Measurements from ENCODE around the gene SAP30BP. TPM values are rescaled to one million over a fixed set of nuclear protein-coding genes. Genes with fewer than 3 reads are reported as not detected.

SAP30BP gene
- total RNA-seq, 1 experiment from 2014 or later = 96.4 TPM

DNA sequence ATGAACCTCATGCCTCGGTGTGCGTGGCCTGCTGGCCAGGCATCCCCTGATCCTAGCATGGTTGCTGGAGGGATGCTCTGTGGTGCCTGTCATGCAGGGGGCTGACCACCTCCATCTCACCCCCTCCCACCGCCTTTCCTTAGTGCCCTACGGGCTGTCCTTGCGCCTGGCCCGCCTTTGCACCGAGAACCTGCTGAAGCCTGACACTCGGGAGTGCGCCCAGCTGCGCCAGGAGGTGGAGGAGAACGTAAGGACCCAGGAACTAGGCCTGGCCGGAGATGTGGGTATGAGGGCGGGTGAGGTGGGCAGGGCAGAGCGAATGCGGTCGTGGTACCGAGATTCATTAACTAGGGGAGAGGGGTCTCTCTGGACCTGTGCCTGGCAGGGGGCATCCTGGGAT is 73.1 kb downstream of the SAP30BP start:
- no TSS peak for BruUV-seq (replicated peaks)
- Mint-ChIP-seq H3K27me3 (ENCODE audit: unreplicated experiment) (no peaks in the 10 kb centered on the region), H3K9me3 (ENCODE audit: low read depth, unreplicated experiment) (no peaks in the 10 kb centered on the region), H3K27ac (ENCODE audit: unreplicated experiment) (no peak overlapping the region), H3K4me3 (ENCODE audit: low read depth, unreplicated experiment) (no peak overlapping the region), H3K4me1 (ENCODE audit: low read depth, unreplicated experiment) (no peaks in the 10 kb centered on the region), H3K36me3 (ENCODE audit: insufficient read depth, unreplicated experiment) (peaks cover 85% of the 10 kb centered on the region)
- CTCF ChIA-PET = interaction anchor here (0.7 kb wide), 1 partner anchor 19 kb away, joined by 3 read pairs; the partner anchor contains the start of gene ITGB4
- no peak for TF ChIP-seq CTCF (IDR thresholded peaks at IDR 0.05; ENCODE audit: unreplicated experiment)
- intact Hi-C loops (cut with micrococcal nuclease; ENCODE audit: unreplicated experiment) = no loop called here
- DNase-seq = no peak

GRCh38 chr17:75740631-75741077 is 73.5 kb downstream of the SAP30BP start:
- CTCF ChIA-PET = interaction anchor here (0.7 kb wide), 1 partner anchor 19 kb away, joined by 3 read pairs; the partner anchor contains the start of gene ITGB4

DNA sequence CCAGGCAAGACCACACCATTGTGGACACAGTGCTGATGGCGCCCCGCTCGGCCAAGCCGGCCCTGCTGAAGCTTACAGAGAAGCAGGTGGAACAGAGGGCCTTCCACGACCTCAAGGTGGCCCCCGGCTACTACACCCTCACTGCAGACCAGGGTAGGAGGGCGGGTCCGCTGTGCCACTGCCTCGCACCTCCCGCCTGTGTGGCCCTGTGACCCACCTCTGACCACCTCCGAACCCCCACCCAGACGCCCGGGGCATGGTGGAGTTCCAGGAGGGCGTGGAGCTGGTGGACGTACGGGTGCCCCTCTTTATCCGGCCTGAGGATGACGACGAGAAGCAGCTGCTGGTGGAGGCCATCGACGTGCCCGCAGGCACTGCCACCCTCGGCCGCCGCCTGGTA is 75.2 kb downstream of the SAP30BP start:
- no peak overlapping the region for H3K4me3 Mint-ChIP-seq (ENCODE audit: low read depth, unreplicated experiment)
- no peaks in the 10 kb centered on the region for H3K9me3 Mint-ChIP-seq (ENCODE audit: low read depth, unreplicated experiment)
- intact Hi-C loops (cut with micrococcal nuclease; ENCODE audit: unreplicated experiment) = no loop called here
- H3K4me1 Mint-ChIP-seq (ENCODE audit: low read depth, unreplicated experiment) = no peaks in the 10 kb centered on the region
- BruUV-seq (replicated peaks) = no TSS peak
- CTCF ChIA-PET = no interaction called here
- peaks cover 63% of the 10 kb centered on the region for H3K36me3 Mint-ChIP-seq (ENCODE audit: insufficient read depth, unreplicated experiment)
- no peak for TF ChIP-seq CTCF (IDR thresholded peaks at IDR 0.05; ENCODE audit: unreplicated experiment)
- H3K27me3 Mint-ChIP-seq (ENCODE audit: unreplicated experiment) = no peaks in the 10 kb centered on the region
- H3K27ac Mint-ChIP-seq (ENCODE audit: unreplicated experiment) = no peak overlapping the region
- no peak for DNase-seq

More at GRCh38 chr17:75740631-75741077, 73.5 kb downstream of the SAP30BP start:
- H3K4me1 Mint-ChIP-seq (ENCODE audit: low read depth, unreplicated experiment) = no peaks in the 10 kb centered on the region
- no peak overlapping the region for H3K27ac Mint-ChIP-seq (ENCODE audit: unreplicated experiment)
- peaks cover 80% of the 10 kb centered on the region for H3K36me3 Mint-ChIP-seq (ENCODE audit: insufficient read depth, unreplicated experiment)
- no peak for TF ChIP-seq CTCF (IDR thresholded peaks at IDR 0.05; ENCODE audit: unreplicated experiment)
- no peak for DNase-seq
- no TSS peak for BruUV-seq (replicated peaks)
- intact Hi-C loops (cut with micrococcal nuclease; ENCODE audit: unreplicated experiment) = no loop called here
- H3K9me3 Mint-ChIP-seq (ENCODE audit: low read depth, unreplicated experiment) = no peaks in the 10 kb centered on the region
- no peaks in the 10 kb centered on the region for H3K27me3 Mint-ChIP-seq (ENCODE audit: unreplicated experiment)
- no peak overlapping the region for H3K4me3 Mint-ChIP-seq (ENCODE audit: low read depth, unreplicated experiment)

- no TSS peak for BruUV-seq (replicated peaks)
- no peaks in the 10 kb centered on the region for H3K9me3 Mint-ChIP-seq (ENCODE audit: low read depth, unreplicated experiment)
- H3K27ac Mint-ChIP-seq (ENCODE audit: unreplicated experiment) = no peak overlapping the region
- H3K4me1 Mint-ChIP-seq (ENCODE audit: low read depth, unreplicated experiment) = no peaks in the 10 kb centered on the region
- intact Hi-C loops (cut with micrococcal nuclease; ENCODE audit: unreplicated experiment) = no loop called here
- no peak for TF ChIP-seq CTCF (IDR thresholded peaks at IDR 0.05; ENCODE audit: unreplicated experiment)
- no peak overlapping the region for H3K4me3 Mint-ChIP-seq (ENCODE audit: low read depth, unreplicated experiment)
- CTCF ChIA-PET = interaction anchor here (0.7 kb wide), 2 partner anchors 11 to 23 kb away, joined by 3 to 4 read pairs; no protein-coding TSS in a partner anchor
- H3K36me3 Mint-ChIP-seq (ENCODE audit: insufficient read depth, unreplicated experiment) = peaks cover 64% of the 10 kb centered on the region
- no peak for DNase-seq
- H3K27me3 Mint-ChIP-seq (ENCODE audit: unreplicated experiment) = no peaks in the 10 kb centered on the region
Observed at GRCh38 chr17:75743625-75744206, 76.6 kb downstream of the SAP30BP start.

Data from Calu3 (cell line).